ENCODE results near the gene GPLD1.

- TF ChIP-seq SMAD1 (IDR thresholded peaks at IDR 0.05; ENCODE audit: low read depth, low read length, partially characterized antibody) (no peak), MAFG (tag; conservative IDR thresholded peaks at IDR 0.05) (no peak)
Observed at GRCh38 chr6:24524805-24525204, 35.4 kb upstream of the GPLD1 start.
